Cardiac muscle cell (in vitro differentiated cells and primary cell): ENCODE data around the gene AMELY. TPM values are rescaled to one million over a fixed set of nuclear protein-coding genes. Genes with fewer than 3 reads are reported as not detected.

Experiments used
- DNase-seq, 2 donors: peaks; one replicate each; pipeline versions ENCODE4 v3.0.0 to v3.0.0-alpha.2; 2010 to 2017; ENCODE audit warnings: low read depth in 1 of 2, low spot score in 1 of 2
- H3K27ac ChIP-seq: fragments of 200-600 bp; sonication (generic); 2 replicates; pipeline ENCODE4 v1.5.1; 2016
- H3K27me3 ChIP-seq: fragments of 200-600 bp; sonication (generic); 2 replicates; pipeline ENCODE4 v1.6.0; 2016; ENCODE audit warnings: control low read depth
- H3K36me3 ChIP-seq: fragments of 200-600 bp; sonication (generic); 2 replicates; pipeline ENCODE4 v1.5.1; 2016; ENCODE audit warnings: control low read depth
- H3K4me1 ChIP-seq: fragments of 200-600 bp; sonication (generic); 2 replicates; pipeline ENCODE4 v1.8.1; 2017; ENCODE audit warnings: low read depth, mild to moderate bottlenecking, mixed run types
- H3K4me3 ChIP-seq: fragments of 200-600 bp; sonication (generic); 2 replicates; pipeline ENCODE4 v1.5.1; 2016; ENCODE audit warnings: mild to moderate bottlenecking
- H3K9me3 ChIP-seq: fragments of 200-600 bp; sonication (generic); 2 replicates; pipeline ENCODE4 v1.5.1; 2017; ENCODE audit warnings: low read depth, mild to moderate bottlenecking, control low read depth
- CTCF ChIP-seq: IDR thresholded peaks from 2 replicates; pipeline ENCODE4 v1.5.1; 2012; ENCODE audit warnings: low read depth, mild to moderate bottlenecking, low read length
- polyA plus RNA-seq: library from polyadenylated mRNA; unstranded; fragments of >200 nt; fragmentation: Nextera tagmentation; extraction: Ambion mirVana; gene quantifications from 2 replicates; pipeline ENCODE4 v1.2.1, GENCODE V29; 2016
- total RNA-seq: library from RNA; depleted of rRNA; stranded (reverse); fragments of >200 nt; gene quantifications from 2 replicates; pipeline ENCODE4 v1.2.3, GENCODE V29; 2016

AMELY gene
- total and polyA plus RNA-seq, 2 experiments from 2014 or later = not detected

DNA sequence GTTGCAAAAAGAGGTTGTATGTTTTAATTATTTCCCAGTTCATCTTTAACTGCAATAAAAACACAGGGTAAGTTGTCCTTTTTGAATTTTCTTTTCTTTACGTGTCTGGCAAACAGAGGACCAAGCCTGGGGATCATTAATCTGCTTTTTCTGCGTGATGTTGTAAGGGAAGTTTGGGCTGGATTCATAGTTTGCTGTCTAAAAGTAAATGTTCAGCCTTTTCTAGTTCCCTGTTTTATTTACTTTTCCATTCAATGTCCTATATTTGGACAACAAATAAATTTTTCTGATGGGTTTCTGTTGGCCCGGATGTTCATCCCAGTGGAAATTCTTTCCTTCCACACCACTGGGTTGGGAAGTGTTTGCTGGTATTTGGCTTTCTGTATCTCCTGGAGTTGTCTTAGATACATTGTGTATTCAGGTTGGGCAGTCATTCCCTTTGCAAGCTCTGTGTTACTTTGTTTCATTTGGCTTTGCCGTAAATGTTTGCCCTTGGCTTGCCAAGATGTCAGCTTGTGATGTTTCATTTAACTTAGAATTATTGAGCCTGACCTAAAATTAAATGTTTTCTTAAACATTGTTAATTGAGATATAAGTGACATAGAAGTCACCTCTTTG, 20.3 kb upstream of the AMELY start:
- no peaks in the 10 kb centered on the region for H3K27me3 ChIP-seq
- no peak overlapping the region for H3K27ac ChIP-seq
- no peaks in the 10 kb centered on the region for H3K4me1 ChIP-seq
- H3K4me3 ChIP-seq = no peak overlapping the region
- no peaks in the 10 kb centered on the region for H3K36me3 ChIP-seq
- no peaks in the 10 kb centered on the region for H3K9me3 ChIP-seq
- TF ChIP-seq CTCF = no peak
- no peak for DNase-seq

DNA sequence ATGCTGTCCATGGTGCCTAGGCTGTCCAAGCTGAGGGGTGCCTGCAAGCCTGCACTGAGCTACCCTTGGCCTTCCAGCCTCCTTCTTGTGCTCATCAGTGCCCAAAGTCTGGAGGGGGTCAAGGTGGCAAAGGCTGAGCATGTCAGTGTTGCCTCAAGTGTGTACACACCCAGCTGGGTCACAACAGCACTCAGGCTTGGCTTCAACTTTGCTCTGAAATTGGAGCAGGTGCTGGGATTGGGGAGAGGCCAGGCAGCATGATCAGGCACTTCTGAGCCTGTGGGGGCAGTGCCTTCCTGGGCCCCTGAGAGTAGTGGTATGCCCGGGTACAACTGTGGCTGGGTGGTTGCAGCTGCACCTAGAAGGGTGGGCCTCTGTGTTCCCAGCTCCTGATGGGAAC, 17.7 kb upstream of the AMELY start:
- TF ChIP-seq CTCF = no peak
- H3K36me3 ChIP-seq = no peaks in the 10 kb centered on the region
- no peaks in the 10 kb centered on the region for H3K4me1 ChIP-seq
- no peaks in the 10 kb centered on the region for H3K27me3 ChIP-seq
- no peak for DNase-seq
- H3K4me3 ChIP-seq = no peak overlapping the region
- no peak overlapping the region for H3K27ac ChIP-seq
- H3K9me3 ChIP-seq = no peaks in the 10 kb centered on the region

DNA sequence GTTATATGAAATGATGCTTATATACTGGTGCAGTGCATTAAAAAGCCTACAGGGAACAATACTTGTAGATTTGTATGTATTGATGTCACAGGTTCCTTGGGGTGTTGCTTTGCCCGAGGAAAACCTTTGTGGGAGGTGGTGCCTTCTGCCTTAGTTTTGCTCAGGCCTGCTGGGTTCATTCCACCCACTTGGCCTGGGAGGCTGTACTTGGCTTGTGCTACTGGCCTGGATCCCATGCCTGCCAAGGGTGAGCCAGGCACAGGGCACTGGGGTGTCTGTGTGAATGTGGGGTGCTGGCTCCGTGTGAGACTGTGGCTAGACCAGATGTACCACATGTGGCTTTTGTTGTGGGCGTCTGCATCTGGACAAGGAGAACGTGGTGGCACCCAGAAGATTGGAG, 16.7 kb upstream of the AMELY start:
- no peaks in the 10 kb centered on the region for H3K4me1 ChIP-seq
- no peak for TF ChIP-seq CTCF
- no peak for DNase-seq
- H3K36me3 ChIP-seq = no peaks in the 10 kb centered on the region
- H3K4me3 ChIP-seq = no peak overlapping the region
- H3K27me3 ChIP-seq = no peaks in the 10 kb centered on the region
- no peaks in the 10 kb centered on the region for H3K9me3 ChIP-seq
- H3K27ac ChIP-seq = no peak overlapping the region

DNA sequence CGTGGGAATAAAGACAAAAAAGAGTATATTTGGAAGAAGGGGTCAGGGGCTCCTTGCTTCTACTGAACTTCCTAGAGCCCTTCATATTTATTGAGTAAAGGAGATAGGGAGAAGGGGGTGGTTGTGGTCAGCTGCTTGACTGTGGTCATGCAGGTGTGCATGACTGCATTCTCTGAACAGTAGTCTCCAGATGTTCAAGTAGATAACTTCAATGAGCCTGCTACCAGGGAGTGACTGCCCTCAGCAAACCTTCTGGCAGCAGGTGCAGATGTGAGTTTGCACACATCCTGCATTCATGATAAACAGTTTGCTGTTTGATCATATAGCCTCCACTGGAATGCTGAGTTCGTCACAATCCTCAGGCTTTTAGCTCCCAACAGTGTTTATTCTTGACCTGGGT, 9.5 kb upstream of the AMELY start:
- Histone ChIP-seq H3K27ac (no peak overlapping the region), H3K4me3 (no peak overlapping the region), H3K4me1 (no peaks in the 10 kb centered on the region), H3K9me3 (no peaks in the 10 kb centered on the region), H3K36me3 (no peaks in the 10 kb centered on the region), H3K27me3 (no peaks in the 10 kb centered on the region)
- no peak for DNase-seq
- no peak for TF ChIP-seq CTCF

- Histone ChIP-seq H3K9me3 (no peaks in the 10 kb centered on the region), H3K36me3 (no peaks in the 10 kb centered on the region), H3K4me1 (no peaks in the 10 kb centered on the region), H3K27me3 (no peaks in the 10 kb centered on the region), H3K27ac (no peak overlapping the region), H3K4me3 (no peak overlapping the region)
- TF ChIP-seq CTCF = no peak
- DNase-seq = no peak
Measured at GRCh38 chrY:6913362-6913761, 1.8 kb upstream of the AMELY start.
